Mucosa of rectum (tissue), 2 donors: ENCODE data around the gene ANKRD11.
A peak's percentile ranks its signal among the peaks of the same experiment; 100 is the strongest.

Experiments
- H3K27ac ChIP-seq, 2 donors: one replicate each; pipeline ENCODE4 v1.7.0; 2013; ENCODE audit warnings: inconsistent platforms in 2 of 2, low read depth in 2 of 2, low read length in 2 of 2
- H3K27me3 ChIP-seq, 2 donors: one replicate each; pipeline ENCODE4 v1.7.0; 2013; ENCODE audit warnings: low read length in 2 of 2; ENCODE audit not compliant: control insufficient read depth in 2 of 2, insufficient read depth in 2 of 2
- H3K36me3 ChIP-seq, 2 donors: one replicate each; pipeline ENCODE4 v1.7.0; 2013; ENCODE audit warnings: low read length in 2 of 2; ENCODE audit not compliant: control insufficient read depth in 2 of 2, insufficient read depth in 2 of 2
- H3K4me1 ChIP-seq, 2 donors: one replicate each; pipeline ENCODE4 v1.7.0; 2013; ENCODE audit warnings: low read length in 2 of 2, mild to moderate bottlenecking in 1 of 2; ENCODE audit not compliant: control insufficient read depth in 2 of 2, insufficient read depth in 2 of 2
- H3K4me3 ChIP-seq, 2 donors: one replicate each; pipeline ENCODE4 v1.7.0; 2013; ENCODE audit warnings: low read length in 2 of 2
- H3K9ac ChIP-seq, 2 donors: one replicate each; pipeline ENCODE4 v1.7.0; 2013; ENCODE audit warnings: low read length in 2 of 2, low read depth in 1 of 2, mild to moderate bottlenecking in 1 of 2
- H3K9me3 ChIP-seq, 2 donors: one replicate each; pipeline ENCODE4 v1.7.0; 2013; ENCODE audit warnings: low read length in 2 of 2; ENCODE audit not compliant: control insufficient read depth in 2 of 2
- donor health status: healthy.
- donor health status: Normal muscosa, but diverticular disease.

The ANKRD11 gene

GRCh38 chr16:89490439-89491237 is at the start of gene ANKRD11:
TSS of gene ANKRD11 (minus strand) at chr16:89490561. CDS start at chr16:89317019, 173,542 bp downstream.
- Histone ChIP-seq H3K4me3 (peak within 1 kb of the TSS; percentile 87 to 92), H3K9ac (peak within 1 kb of the TSS; percentile 85 to 88), H3K4me1 (peaks cover 24 to 28% of the 10 kb centered on the region in 2 donors)

DNA sequence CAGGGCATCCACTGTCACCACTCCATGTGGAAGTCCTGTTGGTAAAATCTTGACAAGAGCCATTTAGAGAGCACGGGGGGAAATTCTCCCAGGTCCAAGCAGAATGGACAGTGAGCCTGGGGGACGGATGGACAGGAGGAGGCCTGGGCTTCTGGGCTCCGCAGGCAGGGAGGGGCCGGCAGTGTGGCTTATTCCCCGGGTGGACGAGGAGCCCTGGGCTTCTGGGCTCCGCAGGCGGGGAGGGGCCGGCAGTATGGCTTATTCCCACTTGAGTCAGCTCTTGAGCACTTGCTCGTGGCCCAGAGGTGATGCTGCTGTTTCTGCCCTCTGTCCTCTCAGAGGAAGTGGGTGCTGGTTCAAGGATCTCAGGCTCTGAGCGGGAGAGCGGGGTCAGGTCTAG is 47.9 kb upstream of the ANKRD11 start:
- Histone ChIP-seq H3K4me3 (no peak overlapping the region), H3K27me3 (no peaks in the 10 kb centered on the region), H3K27ac (no peak overlapping the region), H3K9me3 (no peaks in the 10 kb centered on the region), H3K9ac (no peak overlapping the region), H3K36me3 (peaks cover 52 to 57% of the 10 kb centered on the region in 2 donors), H3K4me1 (peaks cover 8 to 17% of the 10 kb centered on the region in 2 donors)

More at GRCh38 chr16:89490439-89491237, at the start of gene ANKRD11:
- H3K27ac ChIP-seq, result peak within 1 kb of the TSS; percentile 92 to 95
- no peaks in the 10 kb centered on the region for H3K27me3 ChIP-seq
- no peaks in the 10 kb centered on the region for H3K9me3 ChIP-seq
- H3K36me3 ChIP-seq, result peaks cover 3 to 7% of the 10 kb centered on the region in 2 donors

DNA sequence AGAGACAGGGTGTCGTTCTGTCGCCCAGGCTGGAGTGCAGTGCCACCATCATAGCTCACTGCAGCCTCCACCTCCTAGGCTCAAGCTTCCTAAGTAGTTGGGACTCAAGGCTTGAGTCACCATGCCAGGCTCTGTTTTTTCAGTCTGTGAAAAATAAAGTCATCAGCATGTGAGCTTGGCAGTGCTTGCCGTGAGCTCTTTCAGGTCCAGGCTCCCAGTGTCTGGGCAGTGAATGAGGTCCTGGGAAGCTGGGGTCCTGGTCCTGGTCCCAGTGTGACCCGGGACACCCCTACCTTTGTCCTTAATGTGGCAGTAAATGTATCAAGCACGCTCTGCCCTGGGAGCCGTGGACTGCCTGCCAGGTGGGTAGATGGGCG is 47.2 kb upstream of the ANKRD11 start:
- H3K4me3 ChIP-seq, result no peak overlapping the region
- H3K9ac ChIP-seq, result no peak overlapping the region
- H3K9me3 ChIP-seq, result no peaks in the 10 kb centered on the region
- H3K27ac ChIP-seq, result no peak overlapping the region
- no peaks in the 10 kb centered on the region for H3K27me3 ChIP-seq
- peaks cover 54 to 59% of the 10 kb centered on the region in 2 donors for H3K36me3 ChIP-seq
- peaks cover 8 to 17% of the 10 kb centered on the region in 2 donors for H3K4me1 ChIP-seq

GRCh38 chr16:89536886-89537548 is 46.7 kb upstream of the ANKRD11 start:
- peaks cover 59% of the 10 kb centered on the region in 2 donors for H3K36me3 ChIP-seq
- peak overlapping the region; percentile 62 to 71 for H3K27ac ChIP-seq
- H3K4me3 ChIP-seq, result no peak overlapping the region
- no peaks in the 10 kb centered on the region for H3K27me3 ChIP-seq
- no peaks in the 10 kb centered on the region for H3K9me3 ChIP-seq
- H3K9ac ChIP-seq, result peak overlapping the region in 1 of 2 donors; percentile 47
- peaks cover 8 to 17% of the 10 kb centered on the region in 2 donors for H3K4me1 ChIP-seq

- H3K27me3 ChIP-seq, result no peaks in the 10 kb centered on the region
- H3K4me1 ChIP-seq, result peaks cover 8 to 17% of the 10 kb centered on the region in 2 donors
- H3K36me3 ChIP-seq, result peaks cover 61 to 63% of the 10 kb centered on the region in 2 donors
- peak overlapping the region; percentile 62 to 77 for H3K27ac ChIP-seq
- H3K9me3 ChIP-seq, result no peaks in the 10 kb centered on the region
- H3K4me3 ChIP-seq, result no peak overlapping the region
- H3K9ac ChIP-seq, result peak overlapping the region in 1 of 2 donors; percentile 47
Observed at GRCh38 chr16:89536371-89536770, 46.0 kb upstream of the ANKRD11 start.

DNA sequence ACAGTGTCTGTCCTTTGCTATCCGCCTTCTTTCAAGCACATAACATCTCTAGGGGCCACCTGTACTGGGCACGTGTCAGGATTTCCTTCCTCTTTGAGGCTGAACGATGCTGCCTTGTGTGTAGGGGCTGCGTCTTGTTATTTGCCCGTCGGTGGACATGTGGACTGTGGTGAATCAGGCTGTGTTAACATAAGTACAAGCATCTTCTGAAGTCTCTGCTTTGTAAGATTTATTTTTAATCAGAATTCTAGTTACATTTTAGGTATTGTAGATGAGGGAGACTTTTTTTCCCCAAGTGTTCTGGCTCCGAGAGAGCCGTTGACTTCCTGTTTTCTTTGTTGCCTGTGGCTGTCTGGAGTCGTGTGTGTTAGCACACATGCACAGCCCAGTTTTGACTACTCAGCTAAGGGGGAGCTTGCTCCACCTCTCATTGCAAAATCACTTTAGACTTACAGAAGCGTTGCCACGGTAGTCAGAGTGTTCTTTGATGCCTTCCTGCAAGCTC is 43.9 kb upstream of the ANKRD11 start:
- Histone ChIP-seq H3K36me3 (peaks cover 64 to 71% of the 10 kb centered on the region in 2 donors), H3K9ac (no peak overlapping the region), H3K4me3 (no peak overlapping the region), H3K9me3 (no peaks in the 10 kb centered on the region), H3K27ac (peak overlapping the region; percentile 26 to 71), H3K4me1 (peaks cover 8 to 17% of the 10 kb centered on the region in 2 donors), H3K27me3 (no peaks in the 10 kb centered on the region)

DNA sequence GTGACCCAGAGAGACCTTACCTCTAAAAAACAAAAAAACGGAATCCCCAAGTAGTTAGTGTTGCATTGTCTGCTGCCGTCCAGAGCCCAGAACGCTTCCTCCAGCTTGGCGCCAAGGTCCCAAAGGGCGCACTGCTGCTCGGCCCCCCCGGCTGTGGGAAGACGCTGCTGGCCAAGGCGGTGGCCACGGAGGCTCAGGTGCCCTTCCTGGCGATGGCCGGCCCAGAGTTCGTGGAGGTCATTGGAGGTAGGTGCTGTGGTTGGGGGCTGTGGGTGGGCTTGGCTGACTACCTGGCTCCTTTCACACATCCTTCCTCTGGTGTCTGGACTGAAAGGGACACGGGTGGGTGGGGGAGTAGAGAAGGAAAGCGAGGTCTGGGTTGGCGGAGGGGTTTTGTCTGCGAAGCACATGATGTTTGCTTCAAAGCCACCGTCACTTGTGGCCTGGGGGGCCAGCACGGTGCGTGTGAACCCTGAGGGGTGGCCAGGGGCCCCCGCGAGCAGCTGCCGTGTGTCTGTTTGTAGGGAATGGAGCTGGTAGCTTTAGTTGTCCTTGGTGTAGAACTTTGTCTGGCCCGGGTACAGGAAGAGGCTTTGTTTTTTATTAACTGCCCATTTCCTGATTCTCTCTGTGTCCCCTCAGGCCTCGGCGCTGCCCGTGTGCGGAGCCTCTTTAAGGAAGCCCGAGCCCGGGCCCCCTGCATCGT is 41.6 kb upstream of the ANKRD11 start:
- peaks cover 8 to 17% of the 10 kb centered on the region in 2 donors for H3K4me1 ChIP-seq
- H3K4me3 ChIP-seq, result no peak overlapping the region
- H3K27ac ChIP-seq, result no peak overlapping the region
- no peaks in the 10 kb centered on the region for H3K27me3 ChIP-seq
- no peaks in the 10 kb centered on the region for H3K9me3 ChIP-seq
- H3K9ac ChIP-seq, result no peak overlapping the region
- peaks cover 55 to 65% of the 10 kb centered on the region in 2 donors for H3K36me3 ChIP-seq

GRCh38 chr16:89530401-89531381 is 40.3 kb upstream of the ANKRD11 start:
- no peaks in the 10 kb centered on the region for H3K9me3 ChIP-seq
- peaks cover 8 to 13% of the 10 kb centered on the region in 2 donors for H3K4me1 ChIP-seq
- H3K9ac ChIP-seq, result no peak overlapping the region
- no peaks in the 10 kb centered on the region for H3K27me3 ChIP-seq
- peaks cover 64 to 72% of the 10 kb centered on the region in 2 donors for H3K36me3 ChIP-seq
- no peak overlapping the region for H3K27ac ChIP-seq
- H3K4me3 ChIP-seq, result no peak overlapping the region

- Histone ChIP-seq H3K4me1 (no peaks in the 10 kb centered on the region), H3K36me3 (peaks cover 64 to 72% of the 10 kb centered on the region in 2 donors)
Observed at GRCh38 chr16:89529097-89529496, 38.7 kb upstream of the ANKRD11 start.

More at GRCh38 chr16:89529097-89529496, 38.7 kb upstream of the ANKRD11 start:
- Histone ChIP-seq H3K9ac (no peak overlapping the region), H3K9me3 (no peaks in the 10 kb centered on the region), H3K27ac (no peak overlapping the region), H3K27me3 (no peaks in the 10 kb centered on the region), H3K4me3 (no peak overlapping the region)
